B cell (primary cell): Measurements from ENCODE around the gene ADGRV1. TPM values are rescaled to one million over a fixed set of nuclear protein-coding genes. Genes with fewer than 3 reads are reported as not detected.
A peak's percentile ranks its signal among the peaks of the same experiment; 100 is the strongest.

Source experiments
- ATAC-seq: fragments of 200-7000 bp; cut with Tn5 transposase; one replicate; pipeline ENCODE4 v1.10.0; 2021; ENCODE audit warnings: low read depth, mild to moderate bottlenecking, moderate number of reproducible peaks, moderate library complexity
- CTCF ChIA-PET: fragments of 350-600 bp; sonication (Branson Sonifier 250); formaldehyde crosslinking; loops from one replicate; lab custom pipeline; 2021; ENCODE audit warnings: antibody characterized with exemption, inconsistent platforms; lab: Charles Lee
- POLR2A ChIA-PET: fragments of 350-600 bp; sonication (Branson Sonifier 250); formaldehyde crosslinking; loops from one replicate; lab custom pipeline; 2021; ENCODE audit warnings: antibody characterized with exemption; lab: Charles Lee
- DNase-seq: peaks from one replicate; pipeline ENCODE4 v3.0.0; 2013
- H2AFZ ChIP-seq: 2 replicates; pipeline ENCODE4 v1.6.1; 2012; ENCODE audit warnings: mild to moderate bottlenecking, low read depth, low read length; ENCODE audit not compliant: insufficient read depth, poor library complexity, severe bottlenecking
- H3K27ac ChIP-seq, 2 donors: 1 replicate in 1 of 2; 2 replicates in 1 of 2; pipeline ENCODE4 v1.5.1; 2012 to 2013; ENCODE audit warnings: low read length in 2 of 2, mild to moderate bottlenecking in 2 of 2, moderate library complexity in 1 of 2
- H3K27me3 ChIP-seq, 4 experiments: fragments of 200-600 bp in 1 of 4; sonication (generic) in 1 of 4; replicated peaks in 1 of 4; 1 replicate in 2 of 4; 2 replicates in 2 of 4; pipeline versions ENCODE4 v1.6.1 to v1.7.0; 2013 to 2016; ENCODE audit warnings: low read length in 3 of 4, mild to moderate bottlenecking in 2 of 4, mixed read lengths in 1 of 4, moderate library complexity in 1 of 4; ENCODE audit not compliant: insufficient read depth in 4 of 4, control insufficient read depth in 3 of 4; ENCODE audit errors: control extremely low read depth in 1 of 4
- H3K36me3 ChIP-seq, 2 experiments: replicated peaks in 1 of 2; 1 replicate in 1 of 2; 2 replicates in 1 of 2; pipeline versions ENCODE4 v1.6.1 to v1.7.1; 2013; ENCODE audit warnings: low read length in 1 of 2; ENCODE audit not compliant: insufficient read depth in 2 of 2, control insufficient read depth in 1 of 2; ENCODE audit errors: control extremely low read depth in 1 of 2, extremely low read depth in 1 of 2
- H3K4me1 ChIP-seq, 2 donors: fragments of 200-600 bp in 1 of 2; sonication (generic) in 1 of 2; 1 replicate in 1 of 2; 2 replicates in 1 of 2; pipeline versions ENCODE4 v1.5.1 to v1.6.1; 2013 to 2017; ENCODE audit warnings: low read length in 2 of 2; ENCODE audit not compliant: control insufficient read depth in 2 of 2, insufficient read depth in 2 of 2
- H3K4me2 ChIP-seq: replicated peaks from 2 replicates; pipeline ENCODE3; 2012; ENCODE audit warnings: mild to moderate bottlenecking, low read depth, low read length; ENCODE audit not compliant: poor library complexity, severe bottlenecking
- H3K4me3 ChIP-seq, 5 experiments: fragments of 200-600 bp in 1 of 5; sonication (generic) in 1 of 5; 1 replicate in 3 of 5; 2 replicates in 2 of 5; pipeline versions ENCODE4 v1.5.1 to v1.7.0; 2011 to 2016; ENCODE audit warnings: low read length in 4 of 5, mild to moderate bottlenecking in 4 of 5, low read depth in 2 of 5, control low read depth in 1 of 5, moderate library complexity in 1 of 5; ENCODE audit not compliant: insufficient read depth in 1 of 5; ENCODE audit errors: control extremely low read depth in 1 of 5, extremely low read depth in 1 of 5
- H3K79me2 ChIP-seq: fragments of 200-600 bp; sonication (generic); one replicate; pipeline ENCODE4 v1.6.0; 2016; ENCODE audit warnings: low read length; ENCODE audit not compliant: control insufficient read depth, insufficient read depth
- H3K9ac ChIP-seq: fragments of 200-600 bp; sonication (generic); 2 replicates; pipeline ENCODE4 v1.6.1; 2017; ENCODE audit warnings: mild to moderate bottlenecking, low read length, moderate library complexity
- H3K9me3 ChIP-seq, 3 donors: one replicate each; pipeline versions ENCODE4 v1.6.1 to v1.7.1; 2013; ENCODE audit warnings: low read length in 2 of 3; ENCODE audit not compliant: control insufficient read depth in 2 of 3, insufficient read depth in 1 of 3; ENCODE audit errors: control extremely low read depth in 1 of 3
- H4K20me1 ChIP-seq: 2 replicates; pipeline ENCODE4 v1.6.0; 2012; ENCODE audit warnings: mild to moderate bottlenecking, low read length; ENCODE audit not compliant: insufficient read depth, control insufficient read depth, poor library complexity, severe bottlenecking
- H3K27ac Mint-ChIP-seq: one replicate; pipeline ENCODE4 v1.8.0; 2021; ENCODE audit warnings: mixed read lengths
- H3K27me3 Mint-ChIP-seq: one replicate; pipeline ENCODE4 v1.8.0; 2021; ENCODE audit warnings: mixed read lengths
- H3K4me1 Mint-ChIP-seq: one replicate; pipeline ENCODE4 v1.8.0; 2021; ENCODE audit warnings: mixed read lengths
- H3K4me3 Mint-ChIP-seq: one replicate; pipeline ENCODE4 v1.8.0; 2021; ENCODE audit warnings: mixed read lengths
- H3K9me3 Mint-ChIP-seq: one replicate; pipeline ENCODE4 v1.8.0; 2022; ENCODE audit warnings: mixed read lengths; ENCODE audit not compliant: insufficient read depth
- CTCF ChIP-seq: fragments of 200-600 bp; IDR thresholded peaks from one replicate; pipeline ENCODE4 v1.8.0; 2022; ENCODE audit warnings: antibody characterized with exemption, mild to moderate bottlenecking
- EZH2 ChIP-seq: IDR thresholded peaks from 2 replicates; pipeline ENCODE4 v1.6.1; 2012; ENCODE audit warnings: borderline replicate concordance, low read depth, mild to moderate bottlenecking, moderate library complexity, low read length; ENCODE audit not compliant: insufficient read depth, poor library complexity, severe bottlenecking
- WGBS: methylation state at CpG from one replicate; pipeline ENCODE4 v1.1.5; 2013; ENCODE audit warnings: missing lambda C conversion rate; ENCODE audit not compliant: insufficient coverage; 5-methylcytosine and 5-hydroxymethylcytosine counted together
- intact Hi-C: fragments of 100-400 bp; cut with micrococcal nuclease; formaldehyde crosslinking; loops from one replicate; pipeline ENCODE4 v1.10.0; 2022
- polyA plus RNA-seq: library from polyadenylated mRNA; depleted of rRNA; stranded (reverse); fragments of >200 nt; gene quantifications from 2 replicates; pipeline ENCODE4 v1.2.3, GENCODE V29; 2012
- total RNA-seq, 2 donors: library from RNA; stranded (reverse); fragments of 120-200 nt in 1 of 2; gene quantifications; 1 replicate in 1 of 2; 2 replicates in 1 of 2; pipeline versions ENCODE4 v1.2.3 to v1.2.4, GENCODE V29; 2013 to 2022

The ADGRV1 gene
- total and polyA plus RNA-seq, 2 donors (not counting 1 experiment from before 2014, with no cell fraction given): 0.07 TPM; not detected in 1

- TF ChIP-seq EZH2 (no peak), CTCF (no peak)
- POLR2A ChIA-PET: no interaction called here
These were observed 275.2 kb downstream of the ADGRV1 start for GRCh38 chr5:90833753-90834152.

GRCh38 chr5:90834711-90835110, 276.1 kb downstream of the ADGRV1 start:
- no peak for ATAC-seq
- Histone ChIP-seq H3K27ac (no peak overlapping the region), H3K79me2 (no peaks in the 10 kb centered on the region), H3K36me3 (no peaks in the 10 kb centered on the region), H3K9ac (no peak overlapping the region), H3K4me2 (no peak overlapping the region), H3K27me3 (no peaks in the 10 kb centered on the region), H4K20me1 (no peaks in the 10 kb centered on the region), H2AFZ (no peak overlapping the region), H3K4me1 (no peaks in the 10 kb centered on the region), H3K9me3 (no peaks in the 10 kb centered on the region), H3K4me3 (no peak overlapping the region)
- POLR2A ChIA-PET: no interaction called here
- Mint-ChIP-seq H3K27me3 (peaks cover 6% of the 10 kb centered on the region), H3K27ac (no peak overlapping the region), H3K4me3 (no peak overlapping the region), H3K9me3 (peaks cover 4% of the 10 kb centered on the region), H3K4me1 (no peaks in the 10 kb centered on the region)
- no peak for TF ChIP-seq EZH2
- TF ChIP-seq CTCF: peak; percentile 23
- DNase-seq: no peak
- intact Hi-C loops: no loop called here
- WGBS: no CpG with 5 or more reads among the region's 3 CpGs
- CTCF ChIA-PET: no interaction called here

More at GRCh38 chr5:90833753-90834152, 275.2 kb downstream of the ADGRV1 start:
- DNase-seq (no peak), ATAC-seq (no peak)
- peaks cover 6% of the 10 kb centered on the region for H3K27me3 Mint-ChIP-seq
- no peaks in the 10 kb centered on the region for H3K27me3 ChIP-seq
- intact Hi-C loops: no loop called here
- no peak overlapping the region for H3K27ac ChIP-seq
- no CpG with 5 or more reads among the region's 2 CpGs for WGBS
- CTCF ChIA-PET: no interaction called here
- H3K9me3 ChIP-seq: no peaks in the 10 kb centered on the region
- H2AFZ ChIP-seq: no peak overlapping the region
- no peak overlapping the region for H3K4me3 ChIP-seq
- no peak overlapping the region for H3K4me2 ChIP-seq
- H3K79me2 ChIP-seq: no peaks in the 10 kb centered on the region
- H3K36me3 ChIP-seq: no peaks in the 10 kb centered on the region
- no peaks in the 10 kb centered on the region for H3K4me1 ChIP-seq
- H3K9ac ChIP-seq: no peak overlapping the region
- no peak overlapping the region for H3K4me3 Mint-ChIP-seq
- H3K27ac Mint-ChIP-seq: no peak overlapping the region
- H3K9me3 Mint-ChIP-seq: peaks cover 4% of the 10 kb centered on the region
- no peaks in the 10 kb centered on the region for H4K20me1 ChIP-seq
- no peaks in the 10 kb centered on the region for H3K4me1 Mint-ChIP-seq
